Measurements from ENCODE around the gene GNA12.

- no peak for TF ChIP-seq CTCF (IDR thresholded peaks at IDR 0.05 in 4 of 5, conservative IDR thresholded peaks at IDR 0.05 in 1 of 5)
- no peak for TF ChIP-seq POLR2A (IDR thresholded peaks at IDR 0.05)
Observed at GRCh38 chr7:2716488-2716887, 127.6 kb downstream of the GNA12 start.
